Stimulated activated naive CD8-positive, alpha-beta T cell treated with anti-CD3 and anti-CD28 coated beads, Interleukin-15, Interleukin-2, amounts not matched to agents 100 U/mL and 50 U/mL, for 24 hours (primary cell): ENCODE measurements around the gene SIGLEC7.

Experiments
- ATAC-seq: fragments of 150-1000 bp; cut with Tn5 transposase; one replicate; pipeline ENCODE4 v1.10.0; 2021
- DNase-seq: peaks from one replicate; pipeline ENCODE4 v3.0.0; 2021

SIGLEC7 gene

DNA sequence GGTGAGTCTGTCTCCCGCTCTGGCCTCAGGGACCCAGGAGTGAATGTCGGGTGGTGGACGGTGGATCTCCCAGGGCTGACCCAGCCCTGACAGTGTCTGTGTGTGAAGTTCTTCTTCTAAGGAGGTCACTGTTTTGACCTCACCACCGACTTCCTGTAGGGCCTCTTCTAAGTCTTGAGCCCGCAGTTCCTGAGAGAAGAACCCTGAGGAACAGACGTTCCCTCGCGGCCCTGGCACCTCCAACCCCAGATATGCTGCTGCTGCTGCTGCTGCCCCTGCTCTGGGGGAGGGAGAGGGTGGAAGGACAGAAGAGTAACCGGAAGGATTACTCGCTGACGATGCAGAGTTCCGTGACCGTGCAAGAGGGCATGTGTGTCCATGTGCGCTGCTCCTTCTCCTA is at the start of gene SIGLEC7:
SIGLEC7 (plus strand) TSS at position 183 of the 400 bp plus-strand sequence; CDS start at position 252, 69 bp downstream.
- ATAC-seq (no peak), DNase-seq (no peak)

DNA sequence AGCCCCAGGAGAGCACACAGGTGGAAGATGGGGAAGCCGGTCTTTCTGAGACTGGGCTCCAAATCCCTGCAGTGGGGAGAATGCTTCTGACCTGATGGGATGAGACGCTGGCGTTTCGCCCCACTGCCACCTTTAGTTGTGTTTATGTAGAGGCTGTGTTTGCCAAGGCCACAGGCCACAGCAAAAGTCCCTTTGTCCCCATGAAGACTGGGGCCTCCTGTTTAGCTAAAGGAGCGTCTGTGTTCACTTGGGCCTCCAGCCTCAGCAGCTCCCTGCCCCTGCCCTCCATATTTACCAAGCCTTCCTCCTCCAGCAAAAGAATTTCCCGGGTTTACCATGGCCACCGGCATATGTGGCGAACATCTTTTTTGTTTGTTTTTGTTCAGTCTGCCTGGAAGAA is 49.0 kb upstream of the SIGLEC7 start:
- ATAC-seq = no peak

DNA sequence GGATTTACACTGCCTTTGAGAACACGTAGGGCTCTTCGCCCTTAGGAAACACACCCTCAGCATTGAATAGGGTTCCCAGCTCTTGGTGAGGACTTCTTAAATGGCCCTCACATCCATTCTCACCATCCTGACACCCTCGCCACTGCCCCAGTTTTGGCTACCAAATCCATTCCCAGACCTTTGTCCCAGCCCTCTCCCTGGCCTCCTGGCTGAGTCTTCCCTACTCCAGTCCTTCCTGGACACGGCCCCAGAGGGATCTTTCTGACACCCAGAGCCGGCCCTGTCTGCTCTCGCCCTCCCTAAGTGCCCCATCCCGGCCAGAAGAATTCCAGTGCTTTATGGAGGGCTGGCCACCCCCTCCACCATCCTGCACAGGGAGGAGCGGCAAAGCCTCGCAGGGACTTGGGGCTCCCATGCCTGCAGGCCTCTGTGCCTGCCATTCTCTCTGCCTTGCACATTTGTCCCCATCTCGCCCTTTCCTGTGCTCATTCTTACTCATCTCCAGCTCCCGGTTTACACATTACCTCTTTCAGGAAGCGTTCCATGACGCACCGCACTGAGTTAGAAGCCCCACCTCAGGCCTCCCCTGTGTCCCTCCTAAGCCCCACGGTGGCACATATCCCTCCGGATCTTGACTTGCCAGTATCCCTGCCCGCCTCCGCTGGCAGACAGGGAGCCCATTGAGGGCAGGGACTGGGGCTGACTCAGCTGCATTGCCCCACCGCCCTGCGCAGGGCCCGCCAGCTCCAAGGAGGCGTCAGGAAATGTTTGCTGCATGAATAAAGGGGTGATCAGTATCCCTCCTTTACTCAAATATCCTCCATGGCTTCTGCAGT is 48.4 kb upstream of the SIGLEC7 start:
- DNase-seq (no peak), ATAC-seq (no peak)

More for the DNA sequence above, 49.0 kb upstream of the SIGLEC7 start:
- no peak for DNase-seq

DNA sequence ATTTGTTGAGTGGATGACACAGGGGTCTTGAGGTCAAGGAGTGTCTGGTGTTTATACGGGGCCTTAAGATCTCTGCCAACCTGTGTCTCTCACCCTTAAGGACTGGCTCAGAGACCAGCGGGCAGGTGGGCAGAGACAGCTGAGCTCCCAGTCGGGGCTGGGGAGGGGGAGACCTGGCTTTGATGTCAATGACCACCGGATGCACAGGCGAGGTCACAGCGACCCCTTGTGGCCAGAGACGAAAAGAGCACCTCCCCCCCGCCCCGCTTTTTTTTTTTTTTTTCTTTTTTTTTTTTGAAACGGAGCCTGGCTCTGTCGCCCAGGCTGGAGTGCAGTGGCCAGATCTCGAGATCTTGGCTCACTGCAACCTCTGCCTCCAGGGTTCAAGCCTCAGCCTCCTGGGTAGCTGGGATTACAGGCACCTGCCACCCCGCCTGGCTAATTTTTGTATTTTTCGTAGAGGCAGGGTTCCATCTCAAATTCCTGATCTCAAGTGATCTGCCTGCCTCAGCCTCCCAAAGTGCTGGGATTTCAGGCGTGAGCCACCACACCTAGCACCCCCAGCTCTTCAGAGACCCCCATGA is 47.3 kb upstream of the SIGLEC7 start:
- ATAC-seq (no peak), DNase-seq (peak; percentile 50)

DNA sequence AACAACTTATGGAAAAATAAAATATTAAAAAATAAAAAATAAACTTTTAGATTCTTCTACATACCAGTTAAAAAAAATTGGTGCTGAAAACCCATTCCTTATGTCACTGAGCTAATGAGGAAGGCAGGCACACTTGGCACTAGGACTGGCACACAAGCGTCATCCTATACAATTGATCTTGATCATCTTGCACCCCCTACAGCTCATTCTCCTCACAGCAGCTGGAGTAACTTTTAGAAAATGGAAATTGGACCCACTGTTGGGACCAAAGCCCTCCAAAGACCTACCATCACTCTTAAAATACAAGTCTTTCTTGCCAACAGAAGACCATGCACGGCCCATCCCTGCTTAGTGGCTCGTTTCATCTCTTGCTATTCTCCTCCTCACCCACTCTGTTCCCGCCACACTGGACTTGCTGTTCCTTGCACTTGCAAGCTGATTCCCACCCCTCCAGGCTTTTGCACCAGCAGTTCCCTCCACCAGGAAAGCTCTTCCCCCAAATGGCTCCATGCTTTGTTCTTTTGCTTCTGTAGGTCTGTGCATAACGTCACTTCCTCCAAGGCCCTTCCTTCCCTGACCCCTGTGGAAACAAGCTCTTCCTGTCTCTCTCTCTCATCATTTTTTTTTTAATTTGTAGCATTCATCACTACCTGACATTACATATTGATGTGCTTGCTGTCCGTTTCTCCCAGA is 45.5 kb upstream of the SIGLEC7 start:
- ATAC-seq (no peak), DNase-seq (no peak)

DNA sequence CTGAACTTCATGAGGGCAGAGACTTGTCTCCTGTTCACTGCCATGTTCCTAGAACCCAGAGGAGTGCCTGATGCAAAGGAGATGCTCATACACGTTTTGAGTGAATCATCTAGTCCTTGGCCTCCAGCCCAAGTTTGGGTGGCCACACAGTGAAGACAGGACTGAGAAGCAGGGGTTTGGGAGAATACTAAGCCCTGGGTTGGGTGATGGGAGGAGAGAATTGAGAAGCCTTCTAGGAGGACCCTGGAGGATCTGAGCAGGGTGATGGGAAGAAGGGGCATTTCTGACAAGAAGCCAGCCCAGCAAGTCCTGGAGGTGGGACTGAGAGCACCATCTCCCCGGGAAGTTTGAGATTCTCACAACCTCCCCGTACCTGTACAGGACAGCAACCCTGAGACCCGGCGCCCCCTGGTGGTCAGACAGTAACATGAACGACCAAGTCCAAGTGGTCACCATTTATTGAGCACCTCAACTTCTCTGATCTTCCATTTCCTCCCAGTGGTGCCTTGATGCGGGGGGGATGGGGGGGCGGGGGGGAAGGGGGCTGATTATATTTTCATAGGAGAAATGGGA is 44.8 kb upstream of the SIGLEC7 start:
- DNase-seq = peak; percentile 85
- ATAC-seq = no peak

DNA sequence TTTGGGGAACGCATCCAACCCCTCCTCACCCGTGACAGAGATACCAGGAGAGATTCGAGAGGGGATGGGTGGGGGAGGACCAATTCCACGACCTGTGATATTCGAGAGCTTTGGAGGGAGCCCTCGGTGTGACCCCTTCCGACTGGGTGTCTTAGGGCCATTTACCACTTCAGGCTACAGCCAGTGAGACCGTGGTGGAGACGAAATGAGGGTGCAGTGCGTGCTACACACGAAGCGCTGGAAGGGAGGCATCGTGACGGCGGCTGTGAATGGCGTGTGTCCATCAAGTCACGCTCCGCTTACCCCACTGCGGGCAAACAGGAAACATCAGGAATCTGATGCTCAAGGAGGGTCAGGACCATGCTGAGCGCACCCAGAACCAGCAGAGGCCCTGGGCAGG is 44.3 kb upstream of the SIGLEC7 start:
- DNase-seq (no peak), ATAC-seq (no peak)

DNA sequence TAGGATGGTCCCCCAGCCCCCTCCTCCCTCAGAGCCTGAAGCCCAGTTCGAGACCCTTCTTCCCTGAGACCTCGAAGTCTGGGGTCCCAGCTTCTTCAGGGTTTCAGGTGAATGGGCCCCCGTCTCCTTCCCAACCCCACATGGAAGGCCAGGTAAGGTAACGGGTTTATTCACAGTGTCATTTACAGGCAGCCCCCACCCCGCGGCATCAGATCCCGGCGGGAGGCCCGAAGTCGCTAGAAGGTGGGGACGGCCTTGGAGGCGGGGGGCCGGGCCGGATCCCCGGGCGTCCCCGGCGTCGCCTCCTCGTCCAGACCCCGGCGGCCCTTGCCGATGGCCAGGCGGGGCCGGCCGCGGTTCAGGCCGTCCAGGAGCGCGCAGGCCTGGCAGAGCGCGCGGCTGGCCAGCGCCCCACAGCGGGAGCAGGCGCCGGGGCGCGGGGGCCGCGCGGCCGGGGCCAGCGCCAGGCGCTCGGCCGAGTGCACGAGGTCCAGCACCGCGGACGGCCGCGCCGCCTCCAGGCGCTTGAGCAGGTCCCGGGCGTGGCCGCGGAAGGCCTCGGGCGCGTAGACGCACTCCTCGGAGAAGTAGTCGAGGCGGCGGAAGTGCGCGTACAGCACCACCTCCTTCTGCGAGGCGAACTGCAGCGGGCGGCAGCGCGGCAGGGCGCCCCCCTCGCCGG is 43.6 kb upstream of the SIGLEC7 start:
- ATAC-seq = peak; percentile 60

DNA sequence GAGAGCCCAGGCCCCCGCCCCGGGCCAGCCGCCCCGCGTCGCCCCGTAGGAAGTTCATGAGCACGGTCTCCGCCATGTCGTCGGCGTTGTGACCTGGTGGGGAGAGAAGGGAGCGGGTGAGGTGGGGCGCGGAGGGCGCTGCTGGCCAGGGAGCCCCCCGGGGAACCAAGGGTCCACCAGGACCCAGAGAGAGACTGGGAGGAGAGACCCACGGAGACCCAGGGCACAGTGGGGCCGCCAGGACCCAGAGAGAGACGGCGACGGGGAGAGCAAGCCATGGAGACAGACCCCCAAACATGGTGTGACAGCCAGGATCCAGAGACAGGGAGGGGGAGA is 43.1 kb upstream of the SIGLEC7 start:
- ATAC-seq = no peak
- DNase-seq = no peak

More for the DNA sequence above, 43.6 kb upstream of the SIGLEC7 start:
- peak; percentile 36 for DNase-seq

DNA sequence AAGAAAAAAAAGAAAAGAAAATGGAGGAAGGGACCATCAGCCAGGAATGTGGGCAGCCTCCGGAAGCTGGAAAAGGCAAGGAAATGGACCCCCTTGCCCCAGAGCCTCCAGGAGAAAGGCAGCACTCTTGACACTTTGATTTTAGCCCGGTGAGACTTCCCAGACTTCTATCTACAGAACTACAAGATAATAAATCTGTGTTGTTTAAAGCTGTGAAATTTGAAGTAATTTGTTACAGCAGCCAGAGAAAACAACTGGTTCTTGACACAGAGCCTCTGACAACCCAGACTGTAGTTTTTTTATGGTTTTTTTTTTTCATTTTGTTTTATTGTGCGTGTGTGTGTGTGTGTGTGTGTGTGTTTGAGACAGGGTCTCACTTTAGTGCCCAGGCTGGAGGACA is 41.5 kb upstream of the SIGLEC7 start:
- no peak for ATAC-seq

DNA sequence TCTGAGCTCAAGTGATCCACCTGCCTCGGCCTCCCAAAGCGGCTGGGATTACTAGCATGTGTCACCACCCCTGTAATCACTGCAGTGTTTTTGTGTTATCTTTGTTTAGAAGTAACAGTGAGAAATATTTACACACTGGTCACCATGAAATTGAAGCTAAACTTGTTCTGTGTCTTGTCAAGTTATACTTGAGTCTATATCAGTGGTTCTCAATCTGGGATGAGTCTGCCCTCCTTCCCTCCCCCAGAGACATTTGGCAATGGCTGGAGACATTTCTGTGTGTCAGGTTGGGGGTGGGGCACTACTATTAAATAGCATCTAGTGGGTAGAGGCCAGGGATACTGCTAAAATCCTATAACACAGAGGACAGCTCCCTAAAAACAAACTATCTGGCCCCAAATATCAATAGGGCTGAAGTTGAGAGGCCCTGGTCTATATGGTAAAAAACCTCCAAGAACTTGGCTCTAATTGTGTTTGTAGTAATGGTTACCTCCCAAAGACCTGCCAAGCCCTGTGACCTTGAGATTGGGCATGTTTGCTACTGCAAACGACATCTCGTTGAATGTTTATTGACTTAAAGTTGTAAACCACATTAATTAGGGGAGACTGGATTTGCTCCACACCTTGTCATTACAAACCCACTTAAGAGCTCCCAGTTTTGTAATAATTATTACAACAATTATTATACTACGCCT is 40.8 kb upstream of the SIGLEC7 start:
- DNase-seq = no peak
- ATAC-seq = no peak

More for the DNA sequence above, 41.5 kb upstream of the SIGLEC7 start:
- no peak for DNase-seq

DNA sequence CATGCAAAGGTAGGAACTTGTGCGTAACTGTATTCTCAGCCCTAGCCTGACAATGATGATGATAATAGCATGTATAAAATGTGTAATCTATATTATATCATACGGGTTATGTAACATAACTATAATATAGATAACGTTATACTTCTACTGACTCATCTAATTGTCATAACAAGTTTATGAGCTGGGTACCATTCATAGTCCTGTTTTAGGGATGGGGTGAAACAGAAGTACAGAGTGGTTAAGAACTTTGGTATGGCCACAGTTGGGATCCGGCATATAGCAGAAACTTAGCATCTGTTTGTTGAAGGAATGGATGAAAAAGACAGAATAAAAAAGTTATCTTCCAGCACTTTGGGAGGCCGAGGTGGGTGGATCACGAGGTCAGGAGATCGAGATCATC is 39.1 kb upstream of the SIGLEC7 start:
- ATAC-seq (no peak), DNase-seq (no peak)

DNA sequence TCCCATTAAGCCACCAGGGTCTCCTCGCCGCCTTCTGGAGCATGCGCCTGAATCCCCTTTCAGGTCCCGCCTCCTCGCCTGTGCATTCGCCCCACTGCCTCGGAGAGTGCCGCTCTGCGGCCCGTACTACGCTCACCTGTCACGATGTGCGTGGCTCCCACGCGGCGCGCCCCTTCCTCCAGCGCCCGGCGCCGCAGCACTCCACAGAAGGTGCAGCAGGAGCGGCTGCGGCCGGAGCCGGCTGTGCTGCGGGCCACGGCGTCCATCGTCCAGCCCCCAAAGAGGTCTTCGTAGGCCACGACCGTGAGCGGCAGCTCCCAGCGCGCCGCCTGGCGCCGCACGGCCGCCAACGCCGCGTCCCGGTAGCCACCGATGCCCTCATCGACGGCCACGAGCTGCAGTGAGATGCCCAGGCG is 38.2 kb upstream of the SIGLEC7 start:
- no peak for DNase-seq
- no peak for ATAC-seq

DNA sequence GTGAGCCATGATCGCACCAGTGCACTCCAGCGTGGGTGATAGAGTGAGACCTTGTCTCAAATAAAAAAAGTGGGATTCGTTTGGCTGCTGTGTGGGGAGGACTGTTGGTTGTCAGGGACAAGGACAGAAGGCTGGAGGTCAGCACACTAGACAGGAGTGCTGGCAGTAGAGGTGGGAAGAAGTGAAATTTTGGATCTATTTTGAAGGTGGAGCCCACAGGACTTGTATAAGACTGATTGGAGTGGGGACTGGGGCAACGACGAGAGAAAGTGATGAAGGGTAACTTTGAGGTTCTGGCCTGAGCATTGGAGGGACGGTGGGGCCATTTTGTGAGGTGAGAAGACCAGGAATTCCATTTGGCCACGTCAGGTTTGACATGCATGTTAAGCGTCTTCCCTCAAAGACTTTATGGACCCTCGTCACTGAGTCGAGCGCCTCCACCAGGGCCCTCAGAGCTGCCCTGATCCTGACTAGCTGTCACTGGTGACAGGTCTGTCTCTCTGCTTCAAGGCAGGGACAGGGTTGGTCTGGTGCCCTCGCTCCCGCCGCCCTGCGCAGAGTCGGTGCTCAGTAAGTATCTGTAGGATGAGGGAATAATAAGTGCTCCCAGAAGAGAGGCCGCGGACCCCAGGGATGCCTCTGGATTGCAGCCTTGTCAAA is 34.6 kb upstream of the SIGLEC7 start:
- no peak for ATAC-seq
- peak; percentile 39 for DNase-seq

DNA sequence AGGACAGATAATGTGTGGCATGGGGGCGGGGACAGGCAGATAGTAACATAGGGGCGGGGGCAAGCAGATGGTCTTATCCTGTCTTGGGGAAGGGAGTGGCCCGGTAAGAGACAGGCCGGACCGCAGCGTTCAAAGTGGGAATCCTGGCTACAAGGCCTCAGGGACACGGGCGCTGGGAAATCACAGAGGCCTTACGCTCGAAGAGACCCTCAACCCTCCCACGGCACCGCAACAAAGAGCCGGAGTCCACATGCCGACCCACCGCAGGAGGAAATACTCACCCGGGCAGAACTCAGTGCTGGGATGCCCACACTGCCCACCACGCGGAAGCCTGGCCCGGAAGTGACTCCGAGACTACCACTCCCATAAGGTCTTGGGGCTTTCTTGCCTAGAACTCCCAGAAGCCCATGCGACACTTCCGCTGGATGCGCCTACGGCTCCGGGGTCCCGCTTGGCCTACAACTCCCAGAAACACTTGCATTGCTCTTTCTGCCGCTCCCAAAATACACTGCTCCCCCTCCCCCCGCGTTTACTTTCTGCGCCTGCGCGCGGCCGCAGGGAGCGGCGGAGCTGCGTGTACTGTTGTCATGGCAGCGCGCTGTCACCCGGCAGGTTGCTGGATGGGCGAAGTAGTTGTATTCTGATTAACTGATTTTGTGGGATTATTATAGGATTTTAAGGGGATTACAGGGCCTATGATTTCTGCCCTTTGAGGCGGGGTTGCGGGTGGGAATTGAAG is 33.9 kb upstream of the SIGLEC7 start, which contains the start of gene CTU1:
CTU1 (minus strand) TSS at position 344 of the 739 bp plus-strand sequence. CDS start 3,840 bp downstream, outside the sequence.
- ATAC-seq = peak; percentile 97
- peak; percentile 98 for DNase-seq

DNA sequence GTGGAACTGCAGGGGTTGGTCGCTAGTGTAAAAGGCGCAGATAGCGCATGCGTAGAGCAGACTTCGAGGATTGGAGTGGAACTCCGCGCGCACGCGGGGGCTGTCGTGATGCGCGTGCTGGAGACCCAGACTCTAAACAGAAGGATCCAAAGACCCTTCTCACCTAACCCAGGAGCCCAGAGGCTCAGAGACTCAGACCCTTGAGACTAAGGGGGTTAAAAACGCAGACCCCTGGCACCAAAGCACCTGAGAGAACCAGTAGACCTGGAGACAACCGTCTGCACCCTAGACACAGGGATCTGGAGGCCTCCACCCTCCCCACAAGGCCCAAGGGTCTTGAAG is 33.3 kb upstream of the SIGLEC7 start:
- peak; percentile 6 for ATAC-seq
- DNase-seq = no peak

DNA sequence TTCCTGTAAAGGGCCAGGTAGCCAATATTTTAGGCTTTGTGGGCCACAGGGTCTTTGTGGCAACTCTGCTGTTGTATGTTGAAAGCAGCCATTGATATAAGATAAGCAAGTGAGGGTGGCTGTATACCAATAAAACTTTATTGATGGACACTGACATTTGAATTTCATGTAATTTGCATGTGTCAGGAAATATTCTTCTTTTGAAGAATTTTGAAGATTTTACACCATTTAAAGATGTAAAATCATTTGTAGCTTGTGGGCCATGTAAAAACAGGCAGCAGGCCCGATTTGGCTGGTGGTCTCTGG is 31.5 kb upstream of the SIGLEC7 start:
- DNase-seq = no peak
- ATAC-seq = no peak

DNA sequence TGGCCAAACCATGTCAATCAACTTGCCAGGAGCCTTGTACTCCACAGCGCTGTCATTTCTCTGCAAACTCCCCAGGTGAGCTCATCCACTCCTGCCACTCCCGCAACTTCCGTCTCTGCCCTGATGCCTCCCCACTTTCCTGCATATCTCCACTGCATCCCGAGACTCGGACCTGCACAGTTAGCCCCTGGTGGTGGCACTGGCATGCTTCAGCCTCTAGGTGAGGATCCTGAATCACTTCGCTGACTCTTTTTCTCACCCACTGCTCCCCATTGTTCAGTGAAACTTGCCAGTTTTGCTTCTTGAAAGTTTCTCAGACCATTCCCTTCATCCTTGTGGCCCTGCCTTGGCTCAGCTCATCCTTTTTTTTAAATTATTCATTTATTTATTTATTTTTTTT is 30.5 kb upstream of the SIGLEC7 start:
- no peak for DNase-seq
- ATAC-seq = no peak

DNA sequence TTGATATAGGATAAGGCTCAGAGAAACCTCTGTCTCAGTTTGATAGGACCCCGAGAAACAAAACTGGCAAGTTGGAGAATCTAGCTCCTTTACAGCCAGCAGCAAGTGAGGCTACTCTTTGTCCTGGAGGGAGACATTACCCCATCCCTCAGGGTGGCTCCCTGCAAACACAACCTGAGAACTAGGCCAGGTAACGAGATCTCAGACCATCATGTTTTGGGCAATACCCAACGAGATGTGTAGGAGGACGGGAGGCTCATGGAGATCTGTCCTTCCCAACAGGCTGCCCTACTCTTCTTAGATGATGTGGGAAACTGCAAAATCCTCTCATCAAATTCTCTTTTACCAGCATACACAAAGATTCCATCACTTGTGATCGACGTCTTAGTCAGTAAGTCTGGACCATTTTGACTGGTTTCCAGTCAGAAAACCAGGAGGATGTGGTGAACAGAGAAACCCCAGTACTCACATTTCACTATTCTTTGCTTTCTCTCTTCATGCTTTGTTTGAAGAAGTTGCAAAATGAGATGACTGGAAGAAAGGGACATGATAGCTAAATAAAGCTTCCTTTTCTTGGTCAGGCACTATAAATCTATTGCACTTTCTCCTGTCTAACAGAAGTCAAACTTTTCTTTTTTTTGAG is 27.9 kb upstream of the SIGLEC7 start:
- ATAC-seq (peak; percentile 86), DNase-seq (no peak)

DNA sequence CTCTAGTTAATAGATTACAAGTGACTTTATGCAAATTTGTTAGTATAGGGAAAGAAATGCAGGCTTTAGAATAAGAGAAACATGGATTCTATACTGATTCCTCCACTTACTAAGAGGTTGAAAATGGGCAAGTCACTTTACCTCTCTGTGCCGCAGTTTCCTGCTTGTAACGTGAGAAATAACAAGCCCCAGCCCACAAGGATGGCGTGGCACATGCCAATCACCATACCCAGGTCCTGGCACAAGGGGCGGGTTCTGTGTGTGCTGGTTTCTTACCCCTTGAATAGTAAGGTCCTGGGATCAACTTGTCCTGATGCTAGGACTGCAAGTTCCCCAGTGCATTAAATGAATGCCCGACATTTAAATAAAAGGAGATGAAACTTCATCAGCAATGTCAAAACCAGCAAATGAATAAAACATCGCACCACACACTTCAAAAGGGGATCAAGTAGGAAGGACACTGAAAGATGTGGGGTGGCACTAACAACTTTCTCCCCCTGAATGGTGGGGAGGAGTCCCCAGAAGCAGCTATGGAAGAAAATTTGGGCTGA is 25.3 kb upstream of the SIGLEC7 start:
- DNase-seq (no peak), ATAC-seq (no peak)
